ENCODE measurements around the gene USP26. TPM values are rescaled to one million over a fixed set of nuclear protein-coding genes. Genes with fewer than 3 reads are reported as not detected.
A peak's percentile ranks its signal among the peaks of the same experiment; 100 is the strongest.

Gene USP26
- total RNA-seq (2021; ENCODE audit: unreplicated experiment) (not detected), Bru-seq, nascent RNA (not detected), BruChase-seq, experiment 1, labeled RNA remaining after a 2-hour chase (percentile 1 among the genes with signal in this experiment), BruChase-seq, experiment 2, labeled RNA remaining after a 6-hour chase (percentile 3 among the genes with signal in this experiment)
- polyA plus RNA-seq (2012; ENCODE audit: insufficient read length): not detected
- long read RNA-seq: 0 reads

- H3K27me3 ChIP-seq (ENCODE audit: control insufficient read depth, insufficient read depth, low read length): no peaks in the 10 kb centered on the region
- no peak for ATAC-seq
- no peaks in the 10 kb centered on the region for H3K4me1 ChIP-seq (ENCODE audit: control insufficient read depth, insufficient read depth, low read length)
- in situ Hi-C loops (cut with HindIII; ENCODE audit: low pct_unique_long_range_greater_than_20kb, low sequenced_read_pairs): no loop called here
- no TSS peak for BruUV-seq (replicated peaks)
- intact Hi-C loops (cut with micrococcal nuclease; ENCODE audit: unreplicated experiment): no loop called here
- H3K9me3 ChIP-seq (ENCODE audit: control insufficient read depth, insufficient read depth, low read depth, low read length): no peaks in the 10 kb centered on the region
- TF ChIP-seq TCF7L2 (IDR thresholded peaks at IDR 0.05; ENCODE audit: low read depth, low read length) (no peak), CTCF (IDR thresholded peaks at IDR 0.05) (no peak), POLR2AphosphoS5 (IDR thresholded peaks at IDR 0.05; ENCODE audit: low read depth, low read length) (no peak), REST (IDR thresholded peaks at IDR 0.05; ENCODE audit: insufficient read depth in 1 of 2, low read depth in 2 of 2, low read length in 1 of 2) (no peak)
- no peak for DNase-seq (ENCODE audit: low read depth, low spot score)
- ChIA-PET POLR2A (no interaction called here), CTCF (no interaction called here)
- H3K36me3 ChIP-seq (ENCODE audit: control insufficient read depth, insufficient read depth, low read length): no peaks in the 10 kb centered on the region
- no peak within 1 kb of the TSS for H3K27ac ChIP-seq (ENCODE audit: low read length)
- H3K4me3 ChIP-seq (ENCODE audit: low read depth in 2 of 2, low read length in 2 of 2): no peak within 1 kb of the TSS
Observed at GRCh38 chrX:133097031-133097430, at the start of gene USP26. USP26 (minus strand) TSS chrX:133097109; CDS start chrX:133028220, 68,889 bp downstream.

GRCh38 chrX:133134282-133134681 lies 37.4 kb upstream of the USP26 start:
- in situ Hi-C loops (cut with HindIII; ENCODE audit: low pct_unique_long_range_greater_than_20kb, low sequenced_read_pairs) (no loop called here), intact Hi-C loops (cut with micrococcal nuclease; ENCODE audit: unreplicated experiment) (no loop called here)
- Histone ChIP-seq H3K4me3 (ENCODE audit: low read depth in 2 of 2, low read length in 2 of 2) (no peak overlapping the region), H3K27ac (ENCODE audit: low read length) (no peak overlapping the region), H3K9me3 (ENCODE audit: control insufficient read depth, insufficient read depth, low read depth, low read length) (no peaks in the 10 kb centered on the region), H3K27me3 (ENCODE audit: control insufficient read depth, insufficient read depth, low read length) (0 out of 2 replicates have a peak, but pooled peaks cover 2% of the 10 kb centered on the region), H3K4me1 (ENCODE audit: control insufficient read depth, insufficient read depth, low read length) (no peaks in the 10 kb centered on the region), H3K36me3 (ENCODE audit: control insufficient read depth, insufficient read depth, low read length) (no peaks in the 10 kb centered on the region)
- ChIA-PET CTCF (no interaction called here), POLR2A (no interaction called here)
- DNase-seq (ENCODE audit: low read depth, low spot score): no peak
- no peak for ATAC-seq
- no TSS peak for BruUV-seq (replicated peaks)
- no peak for TF ChIP-seq TCF7L2 (IDR thresholded peaks at IDR 0.05; ENCODE audit: low read depth, low read length)
- no peak for TF ChIP-seq CTCF (IDR thresholded peaks at IDR 0.05)
- TF ChIP-seq POLR2AphosphoS5 (IDR thresholded peaks at IDR 0.05; ENCODE audit: low read depth, low read length): no peak
- no peak for TF ChIP-seq SIN3A (IDR thresholded peaks at IDR 0.05; ENCODE audit: borderline replicate concordance, insufficient read depth, low read depth, low read length)
